B cell (primary cell): ENCODE measurements around the gene CTNNB1. TPM values are rescaled to one million over a fixed set of nuclear protein-coding genes. Genes with fewer than 3 reads are reported as not detected.

Experiments used
- ATAC-seq: fragments of 200-7000 bp; cut with Tn5 transposase; one replicate; pipeline ENCODE4 v1.10.0; 2021; ENCODE audit warnings: low read depth, mild to moderate bottlenecking, moderate number of reproducible peaks, moderate library complexity
- CTCF ChIA-PET: fragments of 350-600 bp; sonication (Branson Sonifier 250); formaldehyde crosslinking; loops from one replicate; lab custom pipeline; 2021; ENCODE audit warnings: antibody characterized with exemption, inconsistent platforms; lab: Charles Lee
- POLR2A ChIA-PET: fragments of 350-600 bp; sonication (Branson Sonifier 250); formaldehyde crosslinking; loops from one replicate; lab custom pipeline; 2021; ENCODE audit warnings: antibody characterized with exemption; lab: Charles Lee
- DNase-seq: peaks from one replicate; pipeline ENCODE4 v3.0.0; 2013
- H2AFZ ChIP-seq: 2 replicates; pipeline ENCODE4 v1.6.1; 2012; ENCODE audit warnings: mild to moderate bottlenecking, low read depth, low read length; ENCODE audit not compliant: insufficient read depth, poor library complexity, severe bottlenecking
- H3K27ac ChIP-seq, 2 donors: 1 replicate in 1 of 2; 2 replicates in 1 of 2; pipeline ENCODE4 v1.5.1; 2012 to 2013; ENCODE audit warnings: low read length in 2 of 2, mild to moderate bottlenecking in 2 of 2, moderate library complexity in 1 of 2
- H3K27me3 ChIP-seq, 4 experiments: fragments of 200-600 bp in 1 of 4; sonication (generic) in 1 of 4; replicated peaks in 1 of 4; 1 replicate in 2 of 4; 2 replicates in 2 of 4; pipeline versions ENCODE4 v1.6.1 to v1.7.0; 2013 to 2016; ENCODE audit warnings: low read length in 3 of 4, mild to moderate bottlenecking in 2 of 4, mixed read lengths in 1 of 4, moderate library complexity in 1 of 4; ENCODE audit not compliant: insufficient read depth in 4 of 4, control insufficient read depth in 3 of 4; ENCODE audit errors: control extremely low read depth in 1 of 4
- H3K36me3 ChIP-seq, 2 experiments: replicated peaks in 1 of 2; 1 replicate in 1 of 2; 2 replicates in 1 of 2; pipeline versions ENCODE4 v1.6.1 to v1.7.1; 2013; ENCODE audit warnings: low read length in 1 of 2; ENCODE audit not compliant: insufficient read depth in 2 of 2, control insufficient read depth in 1 of 2; ENCODE audit errors: control extremely low read depth in 1 of 2, extremely low read depth in 1 of 2
- H3K4me1 ChIP-seq, 2 donors: fragments of 200-600 bp in 1 of 2; sonication (generic) in 1 of 2; 1 replicate in 1 of 2; 2 replicates in 1 of 2; pipeline versions ENCODE4 v1.5.1 to v1.6.1; 2013 to 2017; ENCODE audit warnings: low read length in 2 of 2; ENCODE audit not compliant: control insufficient read depth in 2 of 2, insufficient read depth in 2 of 2
- H3K4me2 ChIP-seq: replicated peaks from 2 replicates; pipeline ENCODE3; 2012; ENCODE audit warnings: mild to moderate bottlenecking, low read depth, low read length; ENCODE audit not compliant: poor library complexity, severe bottlenecking
- H3K4me3 ChIP-seq, 5 experiments: fragments of 200-600 bp in 1 of 5; sonication (generic) in 1 of 5; 1 replicate in 3 of 5; 2 replicates in 2 of 5; pipeline versions ENCODE4 v1.5.1 to v1.7.0; 2011 to 2016; ENCODE audit warnings: low read length in 4 of 5, mild to moderate bottlenecking in 4 of 5, low read depth in 2 of 5, control low read depth in 1 of 5, moderate library complexity in 1 of 5; ENCODE audit not compliant: insufficient read depth in 1 of 5; ENCODE audit errors: control extremely low read depth in 1 of 5, extremely low read depth in 1 of 5
- H3K79me2 ChIP-seq: fragments of 200-600 bp; sonication (generic); one replicate; pipeline ENCODE4 v1.6.0; 2016; ENCODE audit warnings: low read length; ENCODE audit not compliant: control insufficient read depth, insufficient read depth
- H3K9ac ChIP-seq: fragments of 200-600 bp; sonication (generic); 2 replicates; pipeline ENCODE4 v1.6.1; 2017; ENCODE audit warnings: mild to moderate bottlenecking, low read length, moderate library complexity
- H3K9me3 ChIP-seq, 3 donors: one replicate each; pipeline versions ENCODE4 v1.6.1 to v1.7.1; 2013; ENCODE audit warnings: low read length in 2 of 3; ENCODE audit not compliant: control insufficient read depth in 2 of 3, insufficient read depth in 1 of 3; ENCODE audit errors: control extremely low read depth in 1 of 3
- H4K20me1 ChIP-seq: 2 replicates; pipeline ENCODE4 v1.6.0; 2012; ENCODE audit warnings: mild to moderate bottlenecking, low read length; ENCODE audit not compliant: insufficient read depth, control insufficient read depth, poor library complexity, severe bottlenecking
- H3K27ac Mint-ChIP-seq: one replicate; pipeline ENCODE4 v1.8.0; 2021; ENCODE audit warnings: mixed read lengths
- H3K27me3 Mint-ChIP-seq: one replicate; pipeline ENCODE4 v1.8.0; 2021; ENCODE audit warnings: mixed read lengths
- H3K4me1 Mint-ChIP-seq: one replicate; pipeline ENCODE4 v1.8.0; 2021; ENCODE audit warnings: mixed read lengths
- H3K4me3 Mint-ChIP-seq: one replicate; pipeline ENCODE4 v1.8.0; 2021; ENCODE audit warnings: mixed read lengths
- H3K9me3 Mint-ChIP-seq: one replicate; pipeline ENCODE4 v1.8.0; 2022; ENCODE audit warnings: mixed read lengths; ENCODE audit not compliant: insufficient read depth
- EZH2 ChIP-seq: IDR thresholded peaks from 2 replicates; pipeline ENCODE4 v1.6.1; 2012; ENCODE audit warnings: borderline replicate concordance, low read depth, mild to moderate bottlenecking, moderate library complexity, low read length; ENCODE audit not compliant: insufficient read depth, poor library complexity, severe bottlenecking
- WGBS: methylation state at CpG from one replicate; pipeline ENCODE4 v1.1.5; 2013; ENCODE audit warnings: missing lambda C conversion rate; ENCODE audit not compliant: insufficient coverage; 5-methylcytosine and 5-hydroxymethylcytosine counted together
- intact Hi-C: fragments of 100-400 bp; cut with micrococcal nuclease; formaldehyde crosslinking; loops from one replicate; pipeline ENCODE4 v1.10.0; 2022
- polyA plus RNA-seq: library from polyadenylated mRNA; depleted of rRNA; stranded (reverse); fragments of >200 nt; gene quantifications from 2 replicates; pipeline ENCODE4 v1.2.3, GENCODE V29; 2012
- total RNA-seq, 2 donors: library from RNA; stranded (reverse); fragments of 120-200 nt in 1 of 2; gene quantifications; 1 replicate in 1 of 2; 2 replicates in 1 of 2; pipeline versions ENCODE4 v1.2.3 to v1.2.4, GENCODE V29; 2013 to 2022
- TF ChIP-seq, protein P1 (sequence below): fragments of 200-600 bp; IDR thresholded peaks from one replicate; pipeline ENCODE4 v1.8.0; 2022; ENCODE audit warnings: antibody characterized with exemption, mild to moderate bottlenecking

The CTNNB1 gene
- total and polyA plus RNA-seq, 2 donors (not counting 1 experiment from before 2014, with no cell fraction given) = 103 to 178 TPM

DNA sequence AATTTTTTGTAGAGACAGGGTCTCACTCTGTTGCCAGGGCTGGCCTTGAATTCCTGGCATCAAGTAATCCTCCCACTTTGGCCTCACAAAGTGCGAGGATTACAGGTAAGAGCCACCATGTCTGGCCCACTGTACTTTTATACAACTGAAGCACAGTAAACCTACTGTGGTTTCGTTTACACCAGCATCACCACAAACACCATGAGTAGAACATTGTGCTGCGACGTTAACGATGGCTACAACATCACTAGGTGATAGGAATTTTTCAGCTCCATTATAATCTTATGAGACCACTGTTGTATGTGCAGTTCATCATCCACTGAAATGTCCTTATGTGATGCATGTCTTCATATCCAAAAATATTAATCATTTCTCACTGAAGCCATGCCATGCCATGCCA, 11.7 kb downstream of the CTNNB1 start:
- Mint-ChIP-seq H3K9me3 (no peaks in the 10 kb centered on the region), H3K4me3 (no peak overlapping the region), H3K27me3 (no peaks in the 10 kb centered on the region), H3K4me1 (peaks cover 79% of the 10 kb centered on the region), H3K27ac (no peak overlapping the region)
- no peak overlapping the region for H3K4me2 ChIP-seq
- intact Hi-C loops = no loop called here
- H3K9me3 ChIP-seq = peaks cover 0 to 2% (median 0%) of the 10 kb centered on the region in 3 donors
- H2AFZ ChIP-seq = no peak overlapping the region
- POLR2A ChIA-PET = no interaction called here
- peaks cover 97% of the 10 kb centered on the region for H4K20me1 ChIP-seq
- CTCF ChIA-PET = interaction anchor here (1.2 kb wide), 1 partner anchor 10 kb away, joined by 3 read pairs; no protein-coding TSS in a partner anchor
- no peak for ATAC-seq
- no peaks in the 10 kb centered on the region for H3K27me3 ChIP-seq
- WGBS = no CpG with 5 or more reads among the region's 5 CpGs
- H3K36me3 ChIP-seq = peaks cover 2% of the 10 kb centered on the region in 2 experiments
- no peak overlapping the region for H3K4me3 ChIP-seq
- H3K4me1 ChIP-seq = peaks cover 49 to 73% of the 10 kb centered on the region in 2 donors
- H3K9ac ChIP-seq = no peak overlapping the region
- no peak for DNase-seq
- no peak for TF ChIP-seq EZH2
- TF ChIP-seq, protein P1, sequence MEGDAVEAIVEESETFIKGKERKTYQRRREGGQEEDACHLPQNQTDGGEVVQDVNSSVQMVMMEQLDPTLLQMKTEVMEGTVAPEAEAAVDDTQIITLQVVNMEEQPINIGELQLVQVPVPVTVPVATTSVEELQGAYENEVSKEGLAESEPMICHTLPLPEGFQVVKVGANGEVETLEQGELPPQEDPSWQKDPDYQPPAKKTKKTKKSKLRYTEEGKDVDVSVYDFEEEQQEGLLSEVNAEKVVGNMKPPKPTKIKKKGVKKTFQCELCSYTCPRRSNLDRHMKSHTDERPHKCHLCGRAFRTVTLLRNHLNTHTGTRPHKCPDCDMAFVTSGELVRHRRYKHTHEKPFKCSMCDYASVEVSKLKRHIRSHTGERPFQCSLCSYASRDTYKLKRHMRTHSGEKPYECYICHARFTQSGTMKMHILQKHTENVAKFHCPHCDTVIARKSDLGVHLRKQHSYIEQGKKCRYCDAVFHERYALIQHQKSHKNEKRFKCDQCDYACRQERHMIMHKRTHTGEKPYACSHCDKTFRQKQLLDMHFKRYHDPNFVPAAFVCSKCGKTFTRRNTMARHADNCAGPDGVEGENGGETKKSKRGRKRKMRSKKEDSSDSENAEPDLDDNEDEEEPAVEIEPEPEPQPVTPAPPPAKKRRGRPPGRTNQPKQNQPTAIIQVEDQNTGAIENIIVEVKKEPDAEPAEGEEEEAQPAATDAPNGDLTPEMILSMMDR = no peak
- peaks cover 99% of the 10 kb centered on the region for H3K79me2 ChIP-seq
- no peak overlapping the region for H3K27ac ChIP-seq

DNA sequence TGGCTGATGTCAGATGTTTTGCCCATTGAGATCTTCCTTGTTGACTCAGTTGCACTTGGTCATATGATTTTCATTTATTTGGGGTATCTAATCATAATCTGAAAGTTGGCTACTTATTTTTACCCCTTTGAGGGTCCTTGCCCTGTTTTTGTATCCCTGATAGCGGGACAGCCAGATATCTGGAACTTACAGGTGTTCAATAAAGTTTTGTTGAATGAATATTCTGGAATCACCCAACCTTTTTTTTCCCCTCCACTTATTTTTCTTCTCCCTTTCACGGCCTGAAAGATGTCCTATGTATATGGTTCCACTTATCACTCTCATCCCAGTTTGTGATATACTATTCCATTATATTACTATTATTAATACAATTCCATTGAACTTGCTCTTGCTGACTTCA, 12.8 kb downstream of the CTNNB1 start:
- H3K27me3 ChIP-seq = no peaks in the 10 kb centered on the region
- no peaks in the 10 kb centered on the region for H3K9me3 Mint-ChIP-seq
- ATAC-seq (no peak), DNase-seq (no peak)
- H3K4me3 ChIP-seq = no peak overlapping the region
- H3K27ac Mint-ChIP-seq = no peak overlapping the region
- H2AFZ ChIP-seq = no peak overlapping the region
- H3K4me2 ChIP-seq = peak overlapping the region; percentile 9
- CTCF ChIA-PET = no interaction called here
- peaks cover 49 to 72% of the 10 kb centered on the region in 2 donors for H3K4me1 ChIP-seq
- H3K9me3 ChIP-seq = peaks cover 0 to 2% (median 0%) of the 10 kb centered on the region in 3 donors
- peaks cover 97% of the 10 kb centered on the region for H4K20me1 ChIP-seq
- H3K27me3 Mint-ChIP-seq = no peaks in the 10 kb centered on the region
- TF ChIP-seq, protein P1 = no peak
- no peak for TF ChIP-seq EZH2
- WGBS = no CpG with 5 or more reads among the region's 2 CpGs
- H3K36me3 ChIP-seq = peaks cover 2% of the 10 kb centered on the region in 2 experiments
- POLR2A ChIA-PET = no interaction called here
- H3K27ac ChIP-seq = no peak overlapping the region
- no peak overlapping the region for H3K4me3 Mint-ChIP-seq
- peaks cover 78% of the 10 kb centered on the region for H3K4me1 Mint-ChIP-seq
- intact Hi-C loops = no loop called here
- no peak overlapping the region for H3K9ac ChIP-seq
- peaks cover 99% of the 10 kb centered on the region for H3K79me2 ChIP-seq
